Activated CD4-positive, alpha-beta T cell treated with anti-CD3 and anti-CD28 coated beads, Interleukin-2, amount 50 U/mL, for 48 hours (primary cell): Measurements from ENCODE around the gene WARS2.

Experiments
- DNase-seq, 2 experiments: peaks; one replicate each; pipeline ENCODE4 v3.0.0-alpha.2; 2020

The WARS2 gene

DNA sequence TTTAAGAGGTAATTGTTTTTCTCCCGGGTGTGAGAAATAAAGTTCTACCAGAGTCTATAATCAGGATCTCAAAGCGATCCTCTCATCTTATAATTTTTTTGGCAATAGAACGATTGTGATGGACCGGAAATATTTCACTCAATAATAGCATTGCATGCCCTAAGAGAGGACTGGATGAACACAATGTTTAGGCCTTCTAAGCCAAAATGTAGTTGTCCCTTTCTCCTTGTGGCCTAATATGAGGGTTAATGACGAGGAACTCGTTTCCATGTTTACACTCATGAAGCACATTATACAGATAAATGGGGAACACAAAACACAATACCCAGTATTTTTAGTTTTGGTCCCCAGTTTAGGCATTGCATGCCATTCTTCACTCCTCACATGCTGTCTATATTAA is 158.2 kb downstream of the WARS2 start:
- DNase-seq = no peak

- no peak for DNase-seq
Measured at GRCh38 chr1:118981436-118981835, 159.0 kb downstream of the WARS2 start.
